Endothelial cell of umbilical vein (primary cell): Measurements from ENCODE around the gene GRM7. TPM values are rescaled to one million over a fixed set of nuclear protein-coding genes. Genes with fewer than 3 reads are reported as not detected.

ENCODE experiments used
- BruUV-seq: library from RNA; stranded (reverse); fragments of 400-500 nt; replicated peaks from 2 replicates; lab custom pipeline; 2021; lab: Mats Ljungman, UMichigan
- CTCF ChIA-PET: fragments of 300-600, 350-600 bp; sonication (Branson Sonifier 250); formaldehyde crosslinking; loops from one replicate; lab custom pipeline; 2021; ENCODE audit warnings: antibody characterized with exemption, inconsistent platforms; lab: Charles Lee
- POLR2A ChIA-PET: fragments of 300-600, 350-600 bp; sonication (Branson Sonifier 250); formaldehyde crosslinking; loops from one replicate; lab custom pipeline; 2021; ENCODE audit warnings: antibody characterized with exemption, inconsistent platforms; lab: Charles Lee
- DNase-seq: peaks from one replicate; pipeline ENCODE4 v3.0.0-alpha.2; 2011; ENCODE audit warnings: low read depth, low spot score
- FAIRE-seq: peaks from 2 replicates; lab custom pipeline; 2011; peaks lifted over from hg19 to GRCh38; lab: Jason Lieb, UNC
- H2AFZ ChIP-seq: 2 replicates; pipeline ENCODE4 v1.6.0; 2012; ENCODE audit warnings: low read depth, low read length, control low read depth, inconsistent platforms
- H3K27ac ChIP-seq: 2 replicates; pipeline ENCODE4 v1.5.1; 2011; ENCODE audit warnings: low read depth, mild to moderate bottlenecking, control low read depth, low read length, moderate library complexity; ENCODE audit not compliant: insufficient read depth
- H3K27me3 ChIP-seq, 2 experiments: 2 replicates each; pipeline versions ENCODE4 v1.6.0 to v1.6.1; 2011; ENCODE audit warnings: low read length in 2 of 2, mixed read lengths in 1 of 2; ENCODE audit not compliant: control insufficient read depth in 2 of 2, insufficient read depth in 2 of 2
- H3K36me3 ChIP-seq, 2 experiments: 2 replicates in 1 of 2; 3 replicates in 1 of 2; pipeline ENCODE4 v1.5.1; 2011; ENCODE audit warnings: low read length in 2 of 2, mild to moderate bottlenecking in 1 of 2, moderate library complexity in 1 of 2; ENCODE audit not compliant: control insufficient read depth in 2 of 2, insufficient read depth in 2 of 2; ENCODE audit errors: extremely low read depth in 1 of 2
- H3K4me1 ChIP-seq: 3 replicates; pipeline ENCODE4 v1.5.1; 2011; ENCODE audit warnings: mild to moderate bottlenecking, low read length; ENCODE audit not compliant: control insufficient read depth, insufficient read depth; ENCODE audit errors: extremely low read depth
- H3K4me2 ChIP-seq: 2 replicates; pipeline ENCODE4 v1.6.1; 2011; ENCODE audit warnings: low read length, control low read depth, mixed read lengths; ENCODE audit not compliant: insufficient read depth
- H3K4me3 ChIP-seq, 3 experiments: fragments of 200-600 bp in 1 of 3; sonication (generic), shearing (Covaris generic) in 1 of 3; replicated peaks in 1 of 3; 2 replicates each; pipeline ENCODE4 v1.5.1; 2011 to 2016; ENCODE audit warnings: control low read depth in 3 of 3, low read length in 3 of 3, mild to moderate bottlenecking in 2 of 3, inconsistent platforms in 1 of 3, low read depth in 1 of 3, moderate library complexity in 1 of 3; ENCODE audit not compliant: insufficient read depth in 1 of 3
- H3K79me2 ChIP-seq: 2 replicates; pipeline ENCODE4 v1.6.0; 2012; ENCODE audit warnings: low read length, inconsistent platforms; ENCODE audit not compliant: control insufficient read depth, insufficient read depth
- H3K9ac ChIP-seq: replicated peaks from 2 replicates; pipeline ENCODE3; 2011; ENCODE audit warnings: low read length, control low read depth; ENCODE audit not compliant: insufficient read depth; ENCODE audit errors: extremely low read depth
- H3K9me1 ChIP-seq: replicated peaks from 3 replicates; pipeline ENCODE4 v1.6.0; 2011; ENCODE audit warnings: mild to moderate bottlenecking, low read length; ENCODE audit not compliant: control insufficient read depth, insufficient read depth; ENCODE audit errors: extremely low read depth
- H3K9me3 ChIP-seq: replicated peaks from 2 replicates; pipeline ENCODE4 v1.5.1; 2012; ENCODE audit warnings: low read length, inconsistent platforms; ENCODE audit not compliant: control insufficient read depth, insufficient read depth
- H4K20me1 ChIP-seq: replicated peaks from 2 replicates; pipeline ENCODE3; 2011; ENCODE audit warnings: mild to moderate bottlenecking, low read length; ENCODE audit not compliant: control insufficient read depth, insufficient read depth; ENCODE audit errors: extremely low read depth
- CTCF ChIP-seq, 2 donors: IDR thresholded peaks; 1 replicate in 1 of 2; 2 replicates in 1 of 2; pipeline ENCODE4 v1.5.1; 2011; ENCODE audit warnings: low read length in 2 of 2, mild to moderate bottlenecking in 2 of 2, moderate library complexity in 2 of 2, control low read depth in 1 of 2, inconsistent platforms in 1 of 2, low read depth in 1 of 2; ENCODE audit not compliant: insufficient read depth in 1 of 2; ENCODE audit errors: extremely low read depth in 1 of 2
- EZH2 ChIP-seq: IDR thresholded peaks from 2 replicates; pipeline ENCODE4 v1.6.1; 2012; ENCODE audit warnings: borderline replicate concordance, low read depth, mild to moderate bottlenecking, moderate library complexity, low read length, inconsistent platforms; ENCODE audit not compliant: severe bottlenecking
- FOS ChIP-seq: IDR thresholded peaks from 2 replicates; pipeline ENCODE4 v1.6.1; 2011; ENCODE audit warnings: mild to moderate bottlenecking, low read length, moderate library complexity, borderline replicate concordance; ENCODE audit not compliant: insufficient read depth
- GATA2 ChIP-seq: IDR thresholded peaks from 2 replicates; pipeline ENCODE4 v1.7.0; 2011; ENCODE audit warnings: low read depth, mild to moderate bottlenecking, moderate library complexity, mixed read lengths, low read length; ENCODE audit not compliant: insufficient read length, insufficient read depth
- JUN ChIP-seq: IDR thresholded peaks from 2 replicates; pipeline ENCODE4 v1.6.1; 2011; ENCODE audit warnings: borderline replicate concordance, low read depth; ENCODE audit not compliant: insufficient read length, insufficient read depth
- MAX ChIP-seq: IDR thresholded peaks from 2 replicates; pipeline ENCODE4 v1.6.1; 2011; ENCODE audit not compliant: insufficient read depth, insufficient read length
- MYC ChIP-seq: IDR thresholded peaks from one replicate; pipeline ENCODE4 v1.6.1; 2011; ENCODE audit warnings: mild to moderate bottlenecking, low read depth, low read length
- POLR2A ChIP-seq: IDR thresholded peaks from 2 replicates; pipeline ENCODE4 v1.6.1; 2012; ENCODE audit warnings: low read depth, mild to moderate bottlenecking, control low read depth, low read length
- POLR2AphosphoS5 ChIP-seq: IDR thresholded peaks from 2 replicates; pipeline ENCODE4 v1.6.1; 2012; ENCODE audit warnings: low read depth, mild to moderate bottlenecking, control low read depth, low read length, moderate library complexity; ENCODE audit not compliant: insufficient read depth
- dilution Hi-C: fragments of 300-500 bp; cut with MboI; formaldehyde crosslinking; loops from one replicate; pipeline ENCODE4 v1.15.0; 2019; ENCODE audit warnings: low sequenced_read_pairs; ENCODE audit not compliant: extremely low pct_ligation_motif_present
- intact Hi-C: fragments of 100-400 bp; cut with micrococcal nuclease; formaldehyde crosslinking; loops from one replicate; pipeline ENCODE4 v1.10.0; 2022
- polyA plus RNA-seq, 4 experiments: library from polyadenylated mRNA; depleted of rRNA in 3 of 4; stranded (reverse) in 3 of 4; unstranded in 1 of 4; fragments of >200 nt; gene quantifications; 2 replicates each; pipeline versions ENCODE4 v1.2.1 to v1.2.3, GENCODE V29; 2011 to 2012; ENCODE audit warnings: missing spikeins in 1 of 4
- total RNA-seq: library from RNA; stranded (reverse); gene quantifications from 2 replicates; pipeline ENCODE4 v1.2.3, GENCODE V29; 2021

Gene GRM7
- total and polyA plus RNA-seq, 2 donors (not counting 3 experiments of a cell fraction or from before 2014, with no cell fraction given): 0.12 TPM; not detected in 1

- H3K36me3 ChIP-seq: no peaks in the 10 kb centered on the region
- H3K4me3 ChIP-seq: no peak overlapping the region
- no peaks in the 10 kb centered on the region for H3K9me3 ChIP-seq
- peak overlapping the region; percentile 70 for H2AFZ ChIP-seq
- CTCF ChIA-PET: interaction anchor here (1.0 to 1.6 kb wide), 4 partner anchors 21 to 204 kb away, joined by 3 to 6 read pairs (median 5); no protein-coding TSS in a partner anchor
- BruUV-seq: TSS peak; percentile 95
- peak overlapping the region; percentile 69 for H3K4me2 ChIP-seq
- H3K27ac ChIP-seq: peak overlapping the region; percentile 95
- dilution Hi-C loops (no loop called here), intact Hi-C loops (loop anchor here (1.0 to 5.0 kb wide), 7 partner anchors 25 to 421 kb away; no protein-coding TSS in a partner anchor)
- no peaks in the 10 kb centered on the region for H3K9me1 ChIP-seq
- peak; percentile 88 for TF ChIP-seq POLR2AphosphoS5
- peak; percentile 21 for TF ChIP-seq MYC
- peak; percentile 94 for TF ChIP-seq GATA2
- no peak for TF ChIP-seq MAX
- TF ChIP-seq POLR2A: peak; percentile 59
- no peak for TF ChIP-seq CTCF (IDR thresholded peaks at IDR 0.05; ENCODE audit: extremely low read depth in 1 of 2, insufficient read depth in 1 of 2, low read depth in 1 of 2, low read length in 2 of 2)
- TF ChIP-seq FOS: peak; percentile 64
- TF ChIP-seq JUN: peak; percentile 73
- no peak for TF ChIP-seq EZH2
- no peaks in the 10 kb centered on the region for H3K79me2 ChIP-seq
- POLR2A ChIA-PET: no interaction called here
- peaks cover 55% of the 10 kb centered on the region for H3K4me1 ChIP-seq
- peak; percentile 83 for FAIRE-seq
- no peaks in the 10 kb centered on the region for H4K20me1 ChIP-seq
- no peaks in the 10 kb centered on the region for H3K27me3 ChIP-seq
- peak; percentile 67 for DNase-seq
- H3K9ac ChIP-seq: peak overlapping the region; percentile 79
Observed at GRCh38 chr3:7709376-7710082, 848.6 kb downstream of the GRM7 start.
